HG02870 (cell line): ENCODE measurements around the gene CCDC172.

Source experiments
- ATAC-seq: cut with Tn5 transposase; IDR thresholded peaks from one replicate; pipeline ENCODE4 v1.9.1; 2021; ENCODE audit warnings: mild to moderate bottlenecking, moderate library complexity; ENCODE audit not compliant: unreplicated experiment

CCDC172 gene

GRCh38 chr10:116324227-116324950 lies at the start of gene CCDC172:
Gene CCDC172 (plus strand): TSS chr10:116324448. CDS start chr10:116325012, 564 bp downstream.
- ATAC-seq = no peak

GRCh38 chr10:116276981-116277380 lies 47.3 kb upstream of the CCDC172 start:
- ATAC-seq = no peak

- ATAC-seq = no peak
Measured at GRCh38 chr10:116278846-116279245, 45.4 kb upstream of the CCDC172 start.

GRCh38 chr10:116281775-116282174 lies 42.5 kb upstream of the CCDC172 start:
- ATAC-seq = no peak

GRCh38 chr10:116286626-116287200 lies 37.5 kb upstream of the CCDC172 start:
- ATAC-seq = no peak

- ATAC-seq = no peak
Measured at GRCh38 chr10:116287906-116288501, 36.2 kb upstream of the CCDC172 start.

GRCh38 chr10:116289652-116290051 lies 34.6 kb upstream of the CCDC172 start:
- ATAC-seq = no peak

- ATAC-seq = no peak
Measured at GRCh38 chr10:116292493-116292892, 31.8 kb upstream of the CCDC172 start.

GRCh38 chr10:116296291-116296721 lies 27.9 kb upstream of the CCDC172 start:
- no peak for ATAC-seq

- no peak for ATAC-seq
Measured at GRCh38 chr10:116298586-116298985, 25.7 kb upstream of the CCDC172 start.

GRCh38 chr10:116300542-116300941 lies 23.7 kb upstream of the CCDC172 start:
- no peak for ATAC-seq

GRCh38 chr10:116304923-116305322 lies 19.3 kb upstream of the CCDC172 start:
- ATAC-seq = no peak

GRCh38 chr10:116306847-116307246 lies 17.4 kb upstream of the CCDC172 start:
- no peak for ATAC-seq

GRCh38 chr10:116307455-116307854 lies 16.8 kb upstream of the CCDC172 start:
- ATAC-seq = no peak

- ATAC-seq = no peak
Measured at GRCh38 chr10:116311016-116311415, 13.2 kb upstream of the CCDC172 start.

GRCh38 chr10:116311706-116312490 lies 12.3 kb upstream of the CCDC172 start:
- no peak for ATAC-seq

GRCh38 chr10:116312548-116312947 lies 11.7 kb upstream of the CCDC172 start:
- ATAC-seq = no peak

- no peak for ATAC-seq
Measured at GRCh38 chr10:116316503-116316902, 7.7 kb upstream of the CCDC172 start.

- no peak for ATAC-seq
Measured at GRCh38 chr10:116324951-116325635, 845 bp downstream of the CCDC172 start.

GRCh38 chr10:116325987-116326386 lies 1.7 kb downstream of the CCDC172 start:
- ATAC-seq = no peak

GRCh38 chr10:116329153-116329552 lies 4.9 kb downstream of the CCDC172 start:
- no peak for ATAC-seq
